ENCODE results near the gene BNC2.
"Not testable (repeated sequence)": the region's sequence is repeated elsewhere in the genome, so short reads cannot be mapped to it uniquely, and the experiment has no call there.

The BNC2 gene

GRCh38 chr9:16453390-16453789 is 417.1 kb downstream of the BNC2 start:
- DNase-seq, result no peak
- intact Hi-C loops (cut with DNase I), result no loop called here

- intact Hi-C loops (cut with DNase I), result no loop called here
- no peak for DNase-seq
Measured at GRCh38 chr9:16450578-16450977, 419.9 kb downstream of the BNC2 start.

GRCh38 chr9:16450043-16450442 is 420.4 kb downstream of the BNC2 start:
- DNase-seq, result no peak
- intact Hi-C loops (cut with DNase I), result no loop called here

- no peak for DNase-seq
- intact Hi-C loops (cut with DNase I), result no loop called here
Measured at GRCh38 chr9:16449076-16449730, 421.3 kb downstream of the BNC2 start.

GRCh38 chr9:16447946-16448345 is 422.5 kb downstream of the BNC2 start:
- intact Hi-C loops (cut with DNase I), result no loop called here
- DNase-seq, result no peak

- DNase-seq, result no peak
- intact Hi-C loops (cut with DNase I), result no loop called here
Measured at GRCh38 chr9:16446636-16447035, 423.8 kb downstream of the BNC2 start.

- intact Hi-C loops (cut with DNase I), result no loop called here
- no peak for DNase-seq
Measured at GRCh38 chr9:16445141-16445920, 425.1 kb downstream of the BNC2 start.

GRCh38 chr9:16442622-16443021 is 427.8 kb downstream of the BNC2 start:
- DNase-seq, result no peak
- intact Hi-C loops (cut with DNase I), result no loop called here

- intact Hi-C loops (cut with DNase I), result no loop called here
Measured at GRCh38 chr9:16441791-16442190, 428.7 kb downstream of the BNC2 start.

GRCh38 chr9:16438831-16439230 is 431.6 kb downstream of the BNC2 start:
- intact Hi-C loops (cut with DNase I), result not testable (repeated sequence)

More at GRCh38 chr9:16441791-16442190, 428.7 kb downstream of the BNC2 start:
- no peak for DNase-seq

GRCh38 chr9:16436545-16436944 is 433.9 kb downstream of the BNC2 start:
- intact Hi-C loops (cut with DNase I), result no loop called here
- no peak for DNase-seq

More at GRCh38 chr9:16438831-16439230, 431.6 kb downstream of the BNC2 start:
- not testable (repeated sequence) for DNase-seq

- DNase-seq, result no peak
- intact Hi-C loops (cut with DNase I), result no loop called here
Measured at GRCh38 chr9:16434526-16434925, 435.9 kb downstream of the BNC2 start.

- DNase-seq, result no peak
- intact Hi-C loops (cut with DNase I), result no loop called here
Measured at GRCh38 chr9:16433494-16433893, 437.0 kb downstream of the BNC2 start.

- no peak for DNase-seq
- intact Hi-C loops (cut with DNase I), result no loop called here
Measured at GRCh38 chr9:16431666-16432392, 438.6 kb downstream of the BNC2 start.

- intact Hi-C loops (cut with DNase I), result no loop called here
Measured at GRCh38 chr9:16429671-16430070, 440.8 kb downstream of the BNC2 start.

GRCh38 chr9:16427873-16428427 is 442.5 kb downstream of the BNC2 start:
- intact Hi-C loops (cut with DNase I), result no loop called here
- DNase-seq, result no peak

More at GRCh38 chr9:16429671-16430070, 440.8 kb downstream of the BNC2 start:
- no peak for DNase-seq

GRCh38 chr9:16426716-16427115 is 443.8 kb downstream of the BNC2 start:
- DNase-seq, result no peak
- intact Hi-C loops (cut with DNase I), result no loop called here

- intact Hi-C loops (cut with DNase I), result no loop called here
- no peak for DNase-seq
Measured at GRCh38 chr9:16425562-16426231, 444.8 kb downstream of the BNC2 start.

GRCh38 chr9:16422114-16422513 is 448.4 kb downstream of the BNC2 start:
- intact Hi-C loops (cut with DNase I), result no loop called here

More at GRCh38 chr9:16422114-16422513, 448.4 kb downstream of the BNC2 start:
- DNase-seq, result no peak
